DND-41 (cell line): Measurements from ENCODE around the gene TPPP3.

Experiments
- EZH2 ChIP-seq: IDR thresholded peaks from 3 replicates; pipeline ENCODE4 v1.6.1; 2012; ENCODE audit warnings: borderline replicate concordance, low read depth, mild to moderate bottlenecking, moderate library complexity, low read length, inconsistent platforms; ENCODE audit not compliant: severe bottlenecking
- TF ChIP-seq, protein P1 (sequence below): IDR thresholded peaks from 2 replicates; pipeline ENCODE4 v1.5.1; 2012; ENCODE audit warnings: borderline replicate concordance, low read length, moderate library complexity, mild to moderate bottlenecking; ENCODE audit not compliant: poor library complexity, severe bottlenecking; ENCODE audit errors: extremely low read depth

DNA sequence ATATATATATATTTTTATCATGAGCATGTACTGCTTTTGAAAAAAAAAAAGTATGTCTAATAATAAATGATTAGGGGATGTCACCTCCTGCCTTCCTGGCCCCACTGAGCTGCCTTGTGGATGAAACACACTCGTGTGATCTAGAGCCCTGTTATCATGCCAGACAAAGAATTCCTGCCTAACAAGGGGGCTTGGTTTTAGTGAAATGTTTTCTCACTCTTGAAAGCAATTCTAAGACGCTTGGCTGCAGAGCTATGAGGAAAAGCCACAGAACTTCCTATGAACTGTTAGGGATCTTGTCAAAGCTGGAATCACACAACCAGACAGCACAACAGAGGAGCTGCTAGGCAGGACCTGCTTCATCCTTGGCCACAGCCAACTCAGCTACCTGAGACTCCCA, 19.0 kb upstream of the TPPP3 start:
- TF ChIP-seq, protein P1, sequence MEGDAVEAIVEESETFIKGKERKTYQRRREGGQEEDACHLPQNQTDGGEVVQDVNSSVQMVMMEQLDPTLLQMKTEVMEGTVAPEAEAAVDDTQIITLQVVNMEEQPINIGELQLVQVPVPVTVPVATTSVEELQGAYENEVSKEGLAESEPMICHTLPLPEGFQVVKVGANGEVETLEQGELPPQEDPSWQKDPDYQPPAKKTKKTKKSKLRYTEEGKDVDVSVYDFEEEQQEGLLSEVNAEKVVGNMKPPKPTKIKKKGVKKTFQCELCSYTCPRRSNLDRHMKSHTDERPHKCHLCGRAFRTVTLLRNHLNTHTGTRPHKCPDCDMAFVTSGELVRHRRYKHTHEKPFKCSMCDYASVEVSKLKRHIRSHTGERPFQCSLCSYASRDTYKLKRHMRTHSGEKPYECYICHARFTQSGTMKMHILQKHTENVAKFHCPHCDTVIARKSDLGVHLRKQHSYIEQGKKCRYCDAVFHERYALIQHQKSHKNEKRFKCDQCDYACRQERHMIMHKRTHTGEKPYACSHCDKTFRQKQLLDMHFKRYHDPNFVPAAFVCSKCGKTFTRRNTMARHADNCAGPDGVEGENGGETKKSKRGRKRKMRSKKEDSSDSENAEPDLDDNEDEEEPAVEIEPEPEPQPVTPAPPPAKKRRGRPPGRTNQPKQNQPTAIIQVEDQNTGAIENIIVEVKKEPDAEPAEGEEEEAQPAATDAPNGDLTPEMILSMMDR, result no peak
- TF ChIP-seq EZH2, result no peak
